GM18909 (cell line): ENCODE data around the gene MC1R.

ENCODE experiments used
- ATAC-seq: cut with Tn5 transposase; IDR thresholded peaks from one replicate; pipeline ENCODE4 v1.9.1; 2021; ENCODE audit warnings: mild to moderate bottlenecking; ENCODE audit not compliant: unreplicated experiment, poor library complexity

MC1R gene

GRCh38 chr16:89895482-89896250 is 23.0 kb upstream of the MC1R start:
- ATAC-seq = no peak

- ATAC-seq = no peak
Observed at GRCh38 chr16:89897204-89897603, 21.5 kb upstream of the MC1R start.

GRCh38 chr16:89898201-89898967 is 20.3 kb upstream of the MC1R start:
- ATAC-seq = no peak

GRCh38 chr16:89899879-89900481 is 18.7 kb upstream of the MC1R start:
- no peak for ATAC-seq

GRCh38 chr16:89900885-89901284 is 17.8 kb upstream of the MC1R start:
- no peak for ATAC-seq

GRCh38 chr16:89902980-89903379 is 15.7 kb upstream of the MC1R start:
- no peak for ATAC-seq

- ATAC-seq = no peak
Observed at GRCh38 chr16:89903908-89904515, 14.7 kb upstream of the MC1R start.

GRCh38 chr16:89904606-89905510 is 13.8 kb upstream of the MC1R start:
- no peak for ATAC-seq

GRCh38 chr16:89905511-89906139 is 13.0 kb upstream of the MC1R start:
- no peak for ATAC-seq

GRCh38 chr16:89906140-89907025 is 12.3 kb upstream of the MC1R start:
- ATAC-seq = no peak

- no peak for ATAC-seq
Observed at GRCh38 chr16:89907055-89907814, 11.4 kb upstream of the MC1R start.

- no peak for ATAC-seq
Observed at GRCh38 chr16:89908236-89908635, 10.4 kb upstream of the MC1R start.

- peak; percentile 45 for ATAC-seq
Observed at GRCh38 chr16:89909777-89910716, 8.6 kb upstream of the MC1R start.

- ATAC-seq = no peak
Observed at GRCh38 chr16:89910717-89911354, 7.8 kb upstream of the MC1R start.

- no peak for ATAC-seq
Observed at GRCh38 chr16:89911375-89911774, 7.3 kb upstream of the MC1R start.

- ATAC-seq = no peak
Observed at GRCh38 chr16:89912143-89912542, 6.5 kb upstream of the MC1R start.
